H1 (cell line): ENCODE results near the gene IFNAR2. TPM values are rescaled to one million over a fixed set of nuclear protein-coding genes. Genes with fewer than 3 reads are reported as not detected.

Experiments used
- CTCF ChIA-PET: fragments of 300-600 bp; sonication (Branson Sonifier 250); formaldehyde crosslinking; loops from one replicate; lab custom pipeline; 2021; ENCODE audit not compliant: partially characterized antibody; lab: Charles Lee
- POLR2A ChIA-PET: fragments of 300-600 bp; sonication (Branson Sonifier 250); formaldehyde crosslinking; loops from one replicate; lab custom pipeline; 2021; ENCODE audit warnings: inconsistent platforms; ENCODE audit not compliant: partially characterized antibody; lab: Charles Lee
- DNase-seq, 2 experiments: peaks; one replicate each; pipeline versions ENCODE4 v3.0.0 to v3.0.0-alpha.2; 2010 to 2022; ENCODE audit warnings: low spot score in 2 of 2, low read depth in 1 of 2, mixed read lengths in 1 of 2
- FAIRE-seq: peaks from 2 replicates; lab custom pipeline; 2011; peaks lifted over from hg19 to GRCh38; lab: Jason Lieb, UNC
- H2AFZ ChIP-seq: 2 replicates; pipeline ENCODE4 v1.8.1; 2012; ENCODE audit warnings: low read length, inconsistent platforms
- H2AK5ac ChIP-seq: 2 replicates; pipeline ENCODE4 v1.6.1; 2013; ENCODE audit warnings: low read depth, low read length
- H2BK120ac ChIP-seq: replicated peaks from 2 replicates; pipeline ENCODE3; 2013; ENCODE audit warnings: low read depth, low read length, inconsistent platforms
- H2BK12ac ChIP-seq: 2 replicates; pipeline ENCODE4 v1.6.1; 2013; ENCODE audit warnings: low read depth, low read length
- H2BK15ac ChIP-seq: 2 replicates; pipeline ENCODE4 v1.6.1; 2013; ENCODE audit warnings: low read length
- H2BK20ac ChIP-seq: 2 replicates; pipeline ENCODE4 v1.6.1; 2013; ENCODE audit warnings: low read length
- H2BK5ac ChIP-seq: 2 replicates; pipeline ENCODE4 v1.6.1; 2013; ENCODE audit warnings: low read depth, low read length
- H3K14ac ChIP-seq: 2 replicates; pipeline ENCODE4 v1.6.1; 2013; ENCODE audit warnings: inconsistent platforms; ENCODE audit not compliant: insufficient read length
- H3K18ac ChIP-seq: 2 replicates; pipeline ENCODE4 v1.6.1; 2013; ENCODE audit warnings: low read length; ENCODE audit errors: extremely low read depth
- H3K23ac ChIP-seq: 2 replicates; pipeline ENCODE4 v1.6.1; 2013; ENCODE audit warnings: inconsistent platforms; ENCODE audit not compliant: insufficient read length
- H3K23me2 ChIP-seq: 2 replicates; pipeline ENCODE4 v1.6.1; 2013; ENCODE audit warnings: low read depth, low read length
- H3K27ac ChIP-seq: 2 replicates; pipeline ENCODE4 v1.6.1; 2011; ENCODE audit warnings: low read depth, low read length, inconsistent platforms
- H3K27me3 ChIP-seq, 4 experiments: replicated peaks in 1 of 4; 1 replicate in 1 of 4; 2 replicates in 3 of 4; pipeline versions ENCODE4 v1.6.1 to v1.8.1; 2011 to 2013; ENCODE audit warnings: low read length in 3 of 4, mild to moderate bottlenecking in 3 of 4, inconsistent platforms in 2 of 4, mixed read lengths in 2 of 4, moderate library complexity in 1 of 4; ENCODE audit not compliant: control insufficient read depth in 3 of 4, insufficient read depth in 3 of 4; ENCODE audit errors: extremely low read depth in 1 of 4
- H3K36me3 ChIP-seq, 4 experiments: 2 replicates each; pipeline versions ENCODE4 v1.6.1 to v1.8.1; 2011 to 2013; ENCODE audit warnings: mild to moderate bottlenecking in 4 of 4, low read length in 3 of 4, moderate library complexity in 2 of 4, control low read depth in 1 of 4, inconsistent platforms in 1 of 4; ENCODE audit not compliant: insufficient read depth in 4 of 4, control insufficient read depth in 2 of 4
- H3K4ac ChIP-seq: replicated peaks from 2 replicates; pipeline ENCODE3; 2013; ENCODE audit warnings: low read length, low read depth, mixed read lengths, inconsistent platforms; ENCODE audit not compliant: insufficient read length
- H3K4me1 ChIP-seq, 4 experiments: replicated peaks in 1 of 4; 1 replicate in 1 of 4; 2 replicates in 3 of 4; pipeline versions ENCODE4 v1.6.1 to v1.8.1; 2011 to 2013; ENCODE audit warnings: low read length in 3 of 4, inconsistent platforms in 2 of 4, mixed read lengths in 1 of 4; ENCODE audit not compliant: insufficient read depth in 4 of 4, control insufficient read depth in 3 of 4
- H3K4me2 ChIP-seq, 2 experiments: 2 replicates each; pipeline versions ENCODE4 v1.6.1 to v1.8.1; 2011 to 2013; ENCODE audit warnings: low read depth in 2 of 2, low read length in 2 of 2, control low read depth in 1 of 2, inconsistent platforms in 1 of 2, mild to moderate bottlenecking in 1 of 2; ENCODE audit not compliant: insufficient read depth in 1 of 2
- H3K4me3 ChIP-seq, 4 experiments: fragments of 200-600, 300-600 bp in 1 of 4; sonication (generic), shearing (Covaris generic), sonication (Bioruptor Twin) in 1 of 4; 2 replicates each; pipeline versions ENCODE4 v1.5.1 to v1.8.1; 2011 to 2016; ENCODE audit warnings: low read length in 4 of 4, low read depth in 3 of 4, control low read depth in 2 of 4, inconsistent platforms in 2 of 4, mild to moderate bottlenecking in 2 of 4, mixed read lengths in 1 of 4, moderate library complexity in 1 of 4; ENCODE audit not compliant: insufficient read depth in 2 of 4; ENCODE audit errors: extremely low read depth in 1 of 4
- H3K56ac ChIP-seq: replicated peaks from 2 replicates; pipeline ENCODE3; 2013; ENCODE audit warnings: low read depth, mild to moderate bottlenecking, mixed read lengths, low read length, inconsistent platforms; ENCODE audit not compliant: insufficient read length
- H3K79me1 ChIP-seq: 2 replicates; pipeline ENCODE4 v1.6.1; 2013; ENCODE audit warnings: low read depth, low read length, control low read depth
- H3K79me2 ChIP-seq, 2 experiments: 2 replicates each; pipeline versions ENCODE4 v1.6.1 to v1.8.1; 2012 to 2013; ENCODE audit warnings: low read length in 2 of 2, mild to moderate bottlenecking in 2 of 2, inconsistent platforms in 1 of 2; ENCODE audit not compliant: insufficient read depth in 2 of 2, control insufficient read depth in 1 of 2
- H3K9ac ChIP-seq, 4 experiments: replicated peaks in 1 of 4; 1 replicate in 1 of 4; 2 replicates in 3 of 4; pipeline versions ENCODE4 v1.6.1 to v1.8.1; 2011 to 2013; ENCODE audit warnings: low read depth in 3 of 4, low read length in 3 of 4, control low read depth in 2 of 4, mild to moderate bottlenecking in 2 of 4, moderate library complexity in 2 of 4, inconsistent platforms in 1 of 4; ENCODE audit errors: extremely low read depth in 1 of 4
- H3K9me3 ChIP-seq, 2 experiments: 2 replicates each; pipeline versions ENCODE4 v1.6.1 to v1.8.1; 2012 to 2013; ENCODE audit warnings: mild to moderate bottlenecking in 2 of 2, moderate library complexity in 2 of 2, control low read depth in 1 of 2, inconsistent platforms in 1 of 2, low read depth in 1 of 2, low read length in 1 of 2, mixed read lengths in 1 of 2; ENCODE audit not compliant: insufficient read depth in 2 of 2
- H4K20me1 ChIP-seq, 2 experiments: replicated peaks in 1 of 2; 2 replicates each; pipeline versions ENCODE3 to v1.8.1; 2011 to 2013; ENCODE audit warnings: inconsistent platforms in 2 of 2, low read length in 2 of 2, mild to moderate bottlenecking in 1 of 2; ENCODE audit not compliant: insufficient read depth in 2 of 2, control insufficient read depth in 1 of 2
- H4K5ac ChIP-seq: 2 replicates; pipeline ENCODE4 v1.6.1; 2013; ENCODE audit warnings: low read length, low read depth, mixed read lengths, inconsistent platforms; ENCODE audit not compliant: insufficient read length
- H4K8ac ChIP-seq: 2 replicates; pipeline ENCODE4 v1.8.0; 2013; ENCODE audit warnings: mild to moderate bottlenecking, moderate library complexity, low read length, inconsistent platforms; ENCODE audit not compliant: insufficient read depth; ENCODE audit errors: extremely low read depth
- H4K91ac ChIP-seq: replicated peaks from 2 replicates; pipeline ENCODE3; 2013; ENCODE audit warnings: low read length, mixed read lengths, inconsistent platforms; ENCODE audit not compliant: insufficient read length
- ASH2L ChIP-seq: fragments of 200-600, 300-600 bp; sonication (generic); IDR thresholded peaks from one replicate; pipeline ENCODE4 v1.7.1; 2017; ENCODE audit warnings: low read length
- EZH2 ChIP-seq: fragments of 200-600 bp; sonication (generic); IDR thresholded peaks from 2 replicates; pipeline ENCODE4 v1.7.1; 2012; ENCODE audit warnings: low read depth, mild to moderate bottlenecking, moderate library complexity, low read length, inconsistent platforms; ENCODE audit not compliant: severe bottlenecking
- GABPA ChIP-seq: IDR thresholded peaks from 2 replicates; pipeline ENCODE4 v1.6.1; 2011; ENCODE audit warnings: mild to moderate bottlenecking, low read length, moderate library complexity, borderline replicate concordance; ENCODE audit not compliant: insufficient read depth
- KDM4A ChIP-seq: IDR thresholded peaks from one replicate; pipeline ENCODE4 v1.7.1; 2012; ENCODE audit warnings: low read depth, mild to moderate bottlenecking, moderate library complexity, low read length, inconsistent platforms; ENCODE audit not compliant: severe bottlenecking
- NANOG ChIP-seq: IDR thresholded peaks from 2 replicates; pipeline ENCODE4 v1.6.1; 2011; ENCODE audit warnings: low read length, low read depth, mild to moderate bottlenecking, inconsistent platforms; ENCODE audit not compliant: insufficient read depth, poor library complexity, severe bottlenecking
- RAD21 ChIP-seq, 2 experiments: IDR thresholded peaks in 1 of 2; conservative IDR thresholded peaks in 1 of 2; 2 replicates each; pipeline ENCODE4 v1.6.1; 2011; ENCODE audit warnings: low read depth in 2 of 2, low read length in 2 of 2, improper control_type of control experiment in 1 of 2, inconsistent platforms in 1 of 2, mild to moderate bottlenecking in 1 of 2, moderate library complexity in 1 of 2
- SP1 ChIP-seq: IDR thresholded peaks from 2 replicates; pipeline ENCODE4 v1.6.1; 2011; ENCODE audit warnings: low read depth, low read length
- TCF12 ChIP-seq: IDR thresholded peaks from 2 replicates; pipeline ENCODE4 v1.6.1; 2011; ENCODE audit warnings: low read depth, mild to moderate bottlenecking, low read length
- WGBS, 2 experiments: shearing (Covaris generic) in 1 of 2; methylation state at CpG; one replicate each; pipeline versions ENCODE4 v1.1.6 to v1.1.7; 2013 to 2015; ENCODE audit warnings: low lambda C conversion rate in 2 of 2, mixed read lengths in 2 of 2, inconsistent platforms in 1 of 2, low coverage in 1 of 2, missing lambda C conversion rate in 1 of 2; ENCODE audit not compliant: insufficient replicate concordance in 2 of 2, insufficient coverage in 1 of 2, insufficient read length in 1 of 2; ENCODE audit errors: extremely low coverage in 1 of 2, missing lambda C conversion rate in 1 of 2; 5-methylcytosine and 5-hydroxymethylcytosine counted together
- long read RNA-seq, 2 experiments: library from RNA in 1 of 2; library from capped mRNA in 1 of 2; stranded (forward); transcript quantifications; one replicate each; pipeline ENCODE4 v2.0.0, GENCODE V29; 2021; ENCODE audit warnings: inconsistent platforms in 1 of 2
- polyA minus RNA-seq, 3 experiments: library from RNA; depleted of rRNA, polyadenylated mRNA; stranded (reverse); fragments of >200 nt; gene quantifications; 1 replicate in 2 of 3; 2 replicates in 1 of 3; pipeline ENCODE4 v1.2.3, GENCODE V29; 2011
- polyA plus RNA-seq, 7 experiments: library from polyadenylated mRNA; depleted of rRNA in 3 of 7; stranded (reverse) in 5 of 7; unstranded in 2 of 7; fragments of >200 nt in 5 of 7; fragments of 200-250 nt in 2 of 7; gene quantifications; 1 replicate in 5 of 7; 2 replicates in 1 of 7; 4 replicates in 1 of 7; pipeline versions ENCODE4 v1.2.1 to v1.2.3, GENCODE V29; 2011 to 2013; ENCODE audit warnings: missing spikeins in 2 of 7, mixed read lengths in 2 of 7
- total RNA-seq: library from RNA; stranded (reverse); fragmentation: NEBNext Ultra II Directional; extraction: Animal tissue kit (Norgen Biotek cat#: 25700); gene quantifications from 2 replicates; pipeline ENCODE4 v1.2.1, GENCODE V29; 2021

IFNAR2 gene
- total RNA-seq = 13.9 and 16.1 TPM in 2 replicates
- polyA plus RNA-seq (2011; rRNA removed) = 8.6 and 12.2 TPM in 2 replicates
- polyA plus RNA-seq (2011; cell fraction: cytosol; rRNA removed) = 14.1 TPM
- polyA plus RNA-seq (2011; cell fraction: nucleus; rRNA removed) = 6.2 TPM
- 10.8 to 14.6 TPM (median 13.2 TPM) in 4 replicates for polyA plus RNA-seq (2012, experiment 1 of 2)
- 8.6 TPM for polyA plus RNA-seq (2012, experiment 2 of 2)
- 15.5 TPM for polyA plus RNA-seq (2013, experiment 1 of 2)
- 16.9 TPM for polyA plus RNA-seq (2013, experiment 2 of 2)
- polyA minus RNA-seq (2011; rRNA and poly(A)+ RNA removed) = 17.5 and 23.9 TPM in 2 replicates
- 7.1 TPM for polyA minus RNA-seq (2011; cell fraction: cytosol; rRNA and poly(A)+ RNA removed)
- 13.3 TPM for polyA minus RNA-seq (2011; cell fraction: nucleus; rRNA and poly(A)+ RNA removed)
- long read RNA-seq, experiment 1, transcript IFNAR2-204 (9 exons, 1,389 nt) = major isoform, 5 of 6 reads
- long read RNA-seq, experiment 1, partial matches to known transcripts = 1 of 6 reads
- long read RNA-seq, experiment 1, other reads (novel, unspliced or antisense) = 0 of 6 reads
- long read RNA-seq, experiment 2 = 0 reads

DNA sequence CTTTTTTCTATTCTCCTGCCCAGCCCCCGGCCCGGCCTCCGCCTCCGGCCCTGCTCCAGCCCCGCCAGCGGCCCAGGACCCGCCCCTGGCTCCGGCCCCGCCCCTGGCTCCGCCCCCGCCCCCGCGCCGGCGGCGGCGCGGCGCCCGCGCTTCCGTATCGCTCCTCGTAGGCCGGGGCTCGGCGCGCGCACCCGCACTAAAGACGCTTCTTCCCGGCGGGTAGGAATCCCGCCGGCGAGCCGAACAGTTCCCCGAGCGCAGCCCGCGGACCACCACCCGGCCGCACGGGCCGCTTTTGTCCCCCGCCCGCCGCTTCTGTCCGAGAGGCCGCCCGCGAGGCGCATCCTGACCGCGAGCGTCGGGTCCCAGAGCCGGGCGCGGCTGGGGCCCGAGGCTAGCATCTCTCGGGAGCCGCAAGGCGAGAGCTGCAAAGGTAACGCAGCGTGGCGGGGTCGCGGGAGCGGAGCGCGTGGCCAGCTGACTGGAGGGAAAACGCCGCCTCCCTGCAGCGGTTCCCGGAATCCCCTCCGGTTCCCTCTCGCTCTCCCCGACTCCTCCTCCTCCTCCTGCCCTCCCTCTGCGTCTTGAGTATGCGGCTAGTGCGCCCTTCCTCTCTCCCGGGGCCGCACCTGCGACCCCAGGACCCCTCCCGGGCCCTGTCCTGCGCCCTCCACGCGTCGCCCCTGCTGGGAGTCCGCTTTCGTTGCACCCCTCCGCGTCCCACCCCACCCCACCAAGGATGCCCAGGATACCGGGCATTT lies at the start of gene IFNAR2:
Gene IFNAR2 (plus strand): TSS at position 155 of the 761 bp plus-strand sequence. CDS start 11,985 bp downstream, outside the sequence.
- Histone ChIP-seq H3K18ac (peak within 1 kb of the TSS; percentile 78), H3K23ac (no peak within 1 kb of the TSS), H4K8ac (peak within 1 kb of the TSS; percentile 78; the same call in 1 of the 2 replicates), H3K79me2 (peaks cover 0 to 33% of the 10 kb centered on the region in 2 experiments; a peak in 2 of 4 replicates), H4K91ac (peak within 1 kb of the TSS; percentile 58), H3K9me3 (no peaks in the 10 kb centered on the region), H2BK20ac (no peak within 1 kb of the TSS), H3K14ac (no peak within 1 kb of the TSS), H3K56ac (peak within 1 kb of the TSS; percentile 62), H3K4me1 (peaks cover 0 to 7% (median under 1%) of the 10 kb centered on the region in 4 experiments; a peak in 2 of 7 replicates), H3K27me3 (no peaks in the 10 kb centered on the region), H2BK12ac (no peak within 1 kb of the TSS), H2BK120ac (no peak within 1 kb of the TSS), H2AK5ac (no peak within 1 kb of the TSS), H3K23me2 (peaks cover 4% of the 10 kb centered on the region; the same call in 1 of the 2 replicates), H3K27ac (peak within 1 kb of the TSS; percentile 21; the same call in 1 of the 2 replicates), H3K4me3 (peak within 1 kb of the TSS; percentile 71 to 94 (median 82)), H3K4me2 (peak within 1 kb of the TSS; percentile 55 to 97), H3K4ac (peak within 1 kb of the TSS; percentile 23), H2BK15ac (no peak within 1 kb of the TSS), H2BK5ac (0 out of 2 replicates have a peak within 1 kb of the TSS, but pooled peaks have one; percentile 12), H3K79me1 (peaks cover 3% of the 10 kb centered on the region; the same call in 1 of the 2 replicates), H4K20me1 (peaks cover 0 to 3% of the 10 kb centered on the region in 2 experiments), H3K36me3 (no peaks in the 10 kb centered on the region), H2AFZ (peak within 1 kb of the TSS; percentile 83), H4K5ac (no peak within 1 kb of the TSS), H3K9ac (peak within 1 kb of the TSS; percentile 52 to 69 (median 68); a peak in 6 of 7 replicates)
- CTCF ChIA-PET = interaction anchor here (0.6 to 1.4 kb wide), 5 partner anchors 131 to 467 kb away, joined by 3 to 5 read pairs (median 3); no protein-coding TSS in a partner anchor
- WGBS, 2 experiments = 0% methylated on average over 13 of the region's 95 CpGs; no CpG with 5 or more reads in 1 of the 2 experiments
- POLR2A ChIA-PET = interaction anchor here (0.5 to 1.3 kb wide), 4 partner anchors 8 to 132 kb away, joined by 3 to 5 read pairs (median 4); no protein-coding TSS in a partner anchor
- no peak for FAIRE-seq
- DNase-seq = peak; percentile 27 to 88
- TF ChIP-seq KDM4A = peak; percentile 81
- no peak for TF ChIP-seq GABPA
- TF ChIP-seq EZH2 = peak; percentile 39
- no peak for TF ChIP-seq NANOG
- no peak for TF ChIP-seq TCF12
- no peak for TF ChIP-seq SP1
- TF ChIP-seq RAD21 (IDR thresholded peaks at IDR 0.05 in 1 of 2, conservative IDR thresholded peaks at IDR 0.05 in 1 of 2; ENCODE audit: low read depth in 2 of 2, low read length in 2 of 2) = no peak
- TF ChIP-seq ASH2L = peak; percentile 95
